ENCODE data around the gene CACNA1D.

- TF ChIP-seq POLR2AphosphoS5 (IDR thresholded peaks at IDR 0.05; ENCODE audit: low read depth, low read length) (no peak), SPI1 (IDR thresholded peaks at IDR 0.05; ENCODE audit: low read depth, low read length) (no peak)
Observed at GRCh38 chr3:53551324-53551723, 56.9 kb downstream of the CACNA1D start.
